ENCODE data around the gene PTGFR. TPM values are rescaled to one million over a fixed set of nuclear protein-coding genes. Genes with fewer than 3 reads are reported as not detected.

PTGFR gene
- total RNA-seq, 4 donors from 2014 or later: 0.48 to 13.6 (median 2.6) TPM

- no peak for TF ChIP-seq CTCF (IDR thresholded peaks at IDR 0.05)
- no peak for ATAC-seq (ENCODE audit: low FRiP score)
- DNase-seq (ENCODE audit: low spot score): no peak
Observed at GRCh38 chr1:78535286-78535685, 44.5 kb downstream of the PTGFR start.

- no peak for TF ChIP-seq CTCF (IDR thresholded peaks at IDR 0.05)
- ATAC-seq (ENCODE audit: low FRiP score): no peak
- DNase-seq (ENCODE audit: low spot score): no peak
Observed at GRCh38 chr1:78536427-78536826, 45.7 kb downstream of the PTGFR start.

- no peak for TF ChIP-seq CTCF (IDR thresholded peaks at IDR 0.05)
- no peak for DNase-seq (ENCODE audit: low spot score)
- no peak for ATAC-seq (ENCODE audit: low FRiP score)
Observed at GRCh38 chr1:78540048-78540447, 49.3 kb downstream of the PTGFR start.

- ATAC-seq (ENCODE audit: low FRiP score) (no peak), DNase-seq (ENCODE audit: low spot score) (no peak)
- no peak for TF ChIP-seq CTCF (IDR thresholded peaks at IDR 0.05)
Observed at GRCh38 chr1:78541479-78541878, 50.7 kb downstream of the PTGFR start.

GRCh38 chr1:78543941-78544643 lies 53.3 kb downstream of the PTGFR start:
- no peak for ATAC-seq (ENCODE audit: low FRiP score)
- TF ChIP-seq CTCF (IDR thresholded peaks at IDR 0.05): no peak
- DNase-seq (ENCODE audit: low spot score): no peak

- no peak for TF ChIP-seq CTCF (IDR thresholded peaks at IDR 0.05)
- DNase-seq (ENCODE audit: low spot score) (no peak), ATAC-seq (ENCODE audit: low FRiP score) (no peak)
Observed at GRCh38 chr1:78547081-78547480, 56.3 kb downstream of the PTGFR start.

- no peak for DNase-seq (ENCODE audit: low spot score)
- no peak for ATAC-seq (ENCODE audit: low FRiP score)
- no peak for TF ChIP-seq CTCF (IDR thresholded peaks at IDR 0.05)
Observed at GRCh38 chr1:78549331-78549730, 58.6 kb downstream of the PTGFR start.

Measured in omental fat pad (tissue), 4 donors.